Right cardiac atrium (tissue), 5 donors: Measurements from ENCODE around the gene TTC12. TPM values are rescaled to one million over a fixed set of nuclear protein-coding genes. Genes with fewer than 3 reads are reported as not detected.

Source experiments
- ATAC-seq, 2 donors: fragments of 200-7000 bp; cut with Tn5 transposase; one replicate each; pipeline versions ENCODE4 v1.8.0 to v1.9.1; 2020; ENCODE audit warnings: moderate library complexity in 2 of 2, mild to moderate bottlenecking in 1 of 2
- DNase-seq, 3 donors: peaks; one replicate each; pipeline ENCODE4 v3.0.0-alpha.2; 2020
- H3K27ac ChIP-seq: one replicate; pipeline ENCODE4 v1.5.1; 2013; ENCODE audit warnings: mild to moderate bottlenecking, low read length, control low read depth, moderate library complexity
- H3K27me3 ChIP-seq: one replicate; pipeline ENCODE4 v1.6.1; 2013; ENCODE audit not compliant: control insufficient read depth, insufficient read depth
- H3K4me1 ChIP-seq: one replicate; pipeline ENCODE4 v1.6.1; 2013; ENCODE audit warnings: low read length; ENCODE audit not compliant: control insufficient read depth, insufficient read depth
- H3K4me3 ChIP-seq: one replicate; pipeline ENCODE4 v1.5.1; 2013; ENCODE audit warnings: low read length, control low read depth
- H3K9me3 ChIP-seq: one replicate; pipeline ENCODE4 v1.6.1; 2013; ENCODE audit warnings: low read length; ENCODE audit not compliant: control insufficient read depth
- whole genome bisulfite sequencing: extraction: QIAGEN DNeasy Blood & Tissue Kit; methylation state at CpG from one replicate; pipeline ENCODE4 v1.1.7; 2013; 5-methylcytosine and 5-hydroxymethylcytosine counted together
- intact Hi-C, 4 donors: fragments of 100-400 bp; cut with DNase I; formaldehyde crosslinking; loops; one replicate each; pipeline versions ENCODE4 v1.11.0 to v1.14.0; 2022 to 2023
- polyA plus RNA-seq: library from polyadenylated mRNA; stranded (reverse); fragments of 200-250 nt; gene quantifications from one replicate; pipeline ENCODE4 v1.2.3, GENCODE V29; 2013
- total RNA-seq, 4 donors: library from RNA; stranded (reverse); fragmentation: NEBNext Ultra II Directional; extraction: Animal tissue kit (Norgen Biotek cat#: 25700); gene quantifications; one replicate each; pipeline ENCODE4 v1.2.1, GENCODE V29; 2021
- donor health status: healthy with polysubstance abuse.
- donor health status: DM: no; HTN: yes; CAD: no.
- donor health status: DM: no; HTN: no; CAD: no.
- donor health status: DM: no; HTN: yes; CAD: no; lungs with severe emphysema.
- donor health status: DM: yes; HTN: yes; CAD: no.

TTC12 gene
- total and polyA plus RNA-seq, 5 donors: 5.0 to 10.9 (median 5.4) TPM

DNA sequence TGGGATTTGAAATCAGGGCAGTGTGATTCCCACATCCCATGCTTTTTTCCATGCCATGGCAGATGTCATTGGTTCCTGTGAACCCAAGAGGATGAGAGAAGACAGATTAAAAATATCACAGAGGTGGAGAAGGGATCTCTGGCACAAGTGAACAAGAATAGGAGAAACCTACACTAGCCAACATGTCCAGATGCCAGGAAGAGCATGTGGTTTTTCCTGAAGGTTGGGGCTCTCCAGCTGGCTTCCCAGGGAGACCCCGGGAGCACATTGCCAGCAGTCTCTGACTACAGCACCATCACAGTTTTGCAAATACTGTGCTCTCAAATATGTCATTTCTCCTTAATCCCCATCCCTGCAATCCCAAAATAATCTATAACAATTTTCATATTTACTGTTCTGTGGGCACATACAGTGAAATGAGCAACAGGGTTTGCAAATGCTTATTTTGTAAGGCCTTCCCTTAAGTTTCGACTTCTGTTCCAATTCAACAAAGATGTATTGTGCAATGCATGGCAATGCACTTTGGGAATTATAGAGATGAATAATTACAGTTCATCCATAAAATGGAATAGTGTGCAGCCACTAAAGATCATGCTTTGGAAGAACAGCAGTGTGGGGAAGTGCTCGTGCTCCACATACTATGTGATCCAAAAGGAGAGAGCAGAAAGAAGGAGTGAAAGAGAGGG is 78.0 kb downstream of the TTC12 start:
- no peak for DNase-seq
- no peaks in the 10 kb centered on the region for H3K9me3 ChIP-seq
- ATAC-seq: no peak
- no peaks in the 10 kb centered on the region for H3K27me3 ChIP-seq
- intact Hi-C loops: no loop called here
- no peaks in the 10 kb centered on the region for H3K4me1 ChIP-seq
- WGBS: 75% methylated on average over 3 of the region's 3 CpGs
- no peak overlapping the region for H3K4me3 ChIP-seq
- no peak overlapping the region for H3K27ac ChIP-seq

DNA sequence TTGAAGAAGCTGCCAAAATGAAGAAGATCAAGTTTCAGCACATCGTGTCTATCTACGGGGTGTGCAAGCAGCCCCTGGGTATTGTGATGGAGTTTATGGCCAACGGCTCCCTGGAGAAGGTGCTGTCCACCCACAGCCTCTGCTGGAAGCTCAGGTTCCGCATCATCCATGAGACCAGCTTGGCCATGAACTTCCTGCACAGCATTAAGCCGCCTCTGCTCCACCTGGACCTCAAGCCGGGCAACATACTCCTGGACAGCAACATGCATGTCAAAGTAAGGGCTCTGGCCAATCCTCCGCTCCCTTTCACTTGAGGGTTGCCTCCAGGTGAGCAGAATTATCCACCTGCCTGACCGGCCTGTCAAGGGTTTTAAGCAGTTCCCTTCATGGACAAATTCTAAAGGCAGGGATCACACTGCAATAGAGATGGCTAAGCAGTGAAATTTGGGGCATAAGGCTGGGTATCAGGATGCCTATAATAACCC is 79.2 kb downstream of the TTC12 start:
- DNase-seq (no peak), ATAC-seq (no peak)
- Histone ChIP-seq H3K4me3 (no peak overlapping the region), H3K27me3 (no peaks in the 10 kb centered on the region), H3K27ac (no peak overlapping the region), H3K4me1 (no peaks in the 10 kb centered on the region), H3K9me3 (no peaks in the 10 kb centered on the region)
- intact Hi-C loops: no loop called here
- WGBS: 83% methylated on average over 8 of the region's 8 CpGs

DNA sequence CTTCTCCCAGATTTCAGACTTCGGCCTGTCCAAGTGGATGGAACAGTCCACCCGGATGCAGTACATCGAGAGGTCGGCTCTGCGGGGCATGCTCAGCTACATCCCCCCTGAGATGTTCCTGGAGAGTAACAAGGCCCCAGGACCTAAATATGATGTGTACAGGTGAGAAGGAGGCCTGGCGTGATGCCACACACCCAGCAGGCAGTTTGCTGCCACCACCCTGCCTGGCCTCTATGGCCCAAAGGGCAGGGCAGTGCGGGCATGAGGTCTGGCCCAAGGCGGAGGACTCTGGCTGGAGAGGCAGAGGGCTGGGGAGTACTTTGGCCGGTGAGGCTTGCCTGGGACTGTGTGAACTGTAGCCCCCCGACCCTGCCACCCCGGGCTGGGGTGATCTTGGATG is 80.5 kb downstream of the TTC12 start:
- ATAC-seq: no peak
- Histone ChIP-seq H3K27ac (no peak overlapping the region), H3K9me3 (no peaks in the 10 kb centered on the region), H3K4me1 (no peaks in the 10 kb centered on the region), H3K4me3 (no peak overlapping the region), H3K27me3 (no peaks in the 10 kb centered on the region)
- no peak for DNase-seq
- 94% methylated on average over 11 of the region's 11 CpGs for WGBS
- intact Hi-C loops: no loop called here

DNA sequence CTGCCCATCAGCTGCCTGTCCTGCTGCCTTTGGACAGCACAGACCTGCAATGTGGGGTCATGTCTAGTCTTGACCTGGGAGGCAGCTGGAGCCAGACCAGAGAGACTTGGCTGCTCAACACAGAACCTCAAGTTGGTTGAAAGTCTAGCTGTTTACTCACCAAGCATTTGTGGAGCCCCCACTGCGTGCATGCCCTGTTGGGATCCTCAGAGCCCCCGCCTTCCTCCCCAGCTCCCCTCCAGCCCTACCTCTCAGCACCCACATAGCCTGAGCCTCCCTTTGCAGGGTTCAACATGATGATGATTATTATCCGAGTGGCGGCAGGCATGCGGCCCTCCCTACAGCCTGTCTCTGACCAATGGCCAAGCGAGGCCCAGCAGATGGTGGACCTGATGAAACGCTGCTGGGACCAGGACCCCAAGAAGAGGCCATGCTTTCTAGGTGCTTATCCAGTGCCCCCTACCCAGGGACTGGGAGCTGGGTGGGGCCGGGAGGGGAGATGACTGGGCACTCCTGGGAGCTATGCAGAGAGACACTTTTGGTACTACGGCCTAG is 81.5 kb downstream of the TTC12 start:
- no peak overlapping the region for H3K4me3 ChIP-seq
- no peak overlapping the region for H3K27ac ChIP-seq
- no peaks in the 10 kb centered on the region for H3K4me1 ChIP-seq
- 93% methylated on average over 9 of the region's 9 CpGs for WGBS
- no peaks in the 10 kb centered on the region for H3K27me3 ChIP-seq
- intact Hi-C loops: no loop called here
- ATAC-seq: no peak
- no peak for DNase-seq
- no peaks in the 10 kb centered on the region for H3K9me3 ChIP-seq

DNA sequence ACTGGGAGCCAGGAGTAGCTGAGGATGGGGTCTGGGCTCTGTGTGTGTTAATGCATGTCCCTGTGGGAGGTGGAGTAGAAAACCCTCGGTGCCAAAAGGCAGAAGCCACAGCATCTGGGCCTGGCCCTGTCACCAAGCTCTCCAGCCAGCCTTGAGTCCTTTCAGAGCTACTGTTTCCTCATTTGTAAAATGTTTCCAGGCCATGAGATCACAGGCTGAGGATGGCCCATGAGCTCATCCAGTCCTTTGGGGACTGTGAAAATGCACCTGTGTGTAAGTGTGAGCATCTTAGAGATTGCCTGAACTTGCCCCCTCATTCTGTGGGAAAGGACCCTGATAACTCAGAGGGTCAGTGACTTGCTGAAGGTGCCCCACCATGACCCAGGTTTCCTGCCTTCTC is 82.3 kb downstream of the TTC12 start:
- WGBS: 67% methylated on average over 1 of the region's 1 CpG
- no peak for DNase-seq
- ATAC-seq: no peak

DNA sequence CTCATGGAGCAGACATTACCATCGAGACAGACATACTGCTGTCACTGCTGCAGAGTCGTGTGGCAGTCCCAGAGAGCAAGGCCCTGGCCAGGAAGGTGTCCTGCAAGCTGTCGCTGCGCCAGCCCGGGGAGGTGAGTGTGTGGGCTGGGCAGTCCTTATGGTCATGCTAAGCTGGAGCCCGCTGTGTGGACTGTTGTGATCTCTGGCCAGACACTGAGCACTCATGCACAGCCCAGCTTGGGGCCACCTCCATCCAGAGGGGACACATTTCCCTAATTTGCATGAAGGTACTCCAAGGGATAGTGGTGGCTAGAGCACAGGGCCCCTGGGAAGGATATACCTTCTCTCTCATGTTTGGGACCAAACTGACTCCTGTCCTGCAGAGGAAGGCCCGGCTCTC is 82.8 kb downstream of the TTC12 start:
- no peak overlapping the region for H3K4me3 ChIP-seq
- H3K27me3 ChIP-seq: no peaks in the 10 kb centered on the region
- no peak overlapping the region for H3K27ac ChIP-seq
- ATAC-seq (no peak), DNase-seq (no peak)
- H3K9me3 ChIP-seq: no peaks in the 10 kb centered on the region
- H3K4me1 ChIP-seq: no peaks in the 10 kb centered on the region
- WGBS: 70% methylated on average over 7 of the region's 7 CpGs
- intact Hi-C loops: no loop called here

More for the DNA sequence above, 82.3 kb downstream of the TTC12 start:
- Histone ChIP-seq H3K27me3 (no peaks in the 10 kb centered on the region), H3K27ac (no peak overlapping the region), H3K4me3 (no peak overlapping the region), H3K9me3 (no peaks in the 10 kb centered on the region), H3K4me1 (no peaks in the 10 kb centered on the region)
- intact Hi-C loops: no loop called here

DNA sequence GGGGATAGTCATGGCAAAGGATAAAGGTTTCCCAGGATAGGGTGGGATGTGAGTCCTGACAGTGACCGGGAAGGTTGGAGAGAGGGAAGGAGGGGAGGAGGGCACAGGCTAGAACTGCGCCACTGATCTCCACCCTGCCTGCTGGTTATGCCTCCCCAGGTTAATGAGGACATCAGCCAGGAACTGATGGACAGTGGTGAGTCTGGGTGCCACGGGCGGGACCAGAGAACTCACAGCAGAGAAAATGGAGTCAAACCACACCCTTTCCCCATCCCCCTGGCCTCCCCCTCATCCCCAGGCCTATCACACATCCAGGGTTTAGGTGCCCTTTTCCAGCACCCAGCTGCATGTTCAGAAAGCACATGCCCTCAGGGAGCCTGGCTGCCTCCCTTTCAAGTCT is 83.4 kb downstream of the TTC12 start:
- Histone ChIP-seq H3K9me3 (no peaks in the 10 kb centered on the region), H3K27me3 (no peaks in the 10 kb centered on the region), H3K27ac (no peak overlapping the region), H3K4me1 (no peaks in the 10 kb centered on the region), H3K4me3 (no peak overlapping the region)
- intact Hi-C loops: no loop called here
- ATAC-seq (no peak), DNase-seq (no peak)
- 93% methylated on average over 4 of the region's 4 CpGs for WGBS

DNA sequence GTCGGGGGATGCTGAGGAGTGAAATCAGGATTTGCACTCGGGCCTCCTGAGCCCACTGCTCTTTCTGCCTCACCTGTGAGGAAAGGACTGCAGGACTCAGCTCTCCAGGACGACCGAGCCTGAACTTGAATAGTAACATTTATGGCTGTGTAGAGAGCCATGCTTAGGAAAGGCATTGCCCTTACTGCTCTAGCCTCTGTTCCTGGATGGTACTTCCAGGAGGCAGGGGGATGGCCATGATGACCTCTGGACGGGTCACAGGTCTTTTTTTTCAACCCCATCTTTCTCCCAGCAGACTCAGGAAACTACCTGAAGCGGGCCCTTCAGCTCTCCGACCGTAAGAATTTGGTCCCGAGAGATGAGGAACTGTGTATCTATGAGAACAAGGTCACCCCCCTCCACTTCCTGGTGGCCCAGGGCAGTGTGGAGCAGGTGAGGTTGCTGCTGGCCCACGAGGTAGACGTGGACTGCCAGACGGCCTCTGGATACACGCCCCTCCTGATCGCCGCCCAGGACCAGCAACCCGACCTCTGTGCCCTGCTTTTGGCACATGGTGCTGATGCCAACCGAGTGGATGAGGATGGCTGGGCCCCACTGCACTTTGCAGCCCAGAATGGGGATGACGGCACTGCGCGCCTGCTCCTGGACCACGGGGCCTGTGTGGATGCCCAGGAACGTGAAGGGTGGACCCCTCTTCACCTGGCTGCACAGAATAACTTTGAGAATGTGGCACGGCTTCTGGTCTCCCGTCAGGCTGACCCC is 84.5 kb downstream of the TTC12 start:
- Histone ChIP-seq H3K4me1 (no peaks in the 10 kb centered on the region), H3K27ac (no peak overlapping the region), H3K27me3 (no peaks in the 10 kb centered on the region), H3K9me3 (no peaks in the 10 kb centered on the region), H3K4me3 (no peak overlapping the region)
- DNase-seq (no peak), ATAC-seq (no peak)
- WGBS: 87% methylated on average over 24 of the region's 24 CpGs
- intact Hi-C loops: no loop called here

DNA sequence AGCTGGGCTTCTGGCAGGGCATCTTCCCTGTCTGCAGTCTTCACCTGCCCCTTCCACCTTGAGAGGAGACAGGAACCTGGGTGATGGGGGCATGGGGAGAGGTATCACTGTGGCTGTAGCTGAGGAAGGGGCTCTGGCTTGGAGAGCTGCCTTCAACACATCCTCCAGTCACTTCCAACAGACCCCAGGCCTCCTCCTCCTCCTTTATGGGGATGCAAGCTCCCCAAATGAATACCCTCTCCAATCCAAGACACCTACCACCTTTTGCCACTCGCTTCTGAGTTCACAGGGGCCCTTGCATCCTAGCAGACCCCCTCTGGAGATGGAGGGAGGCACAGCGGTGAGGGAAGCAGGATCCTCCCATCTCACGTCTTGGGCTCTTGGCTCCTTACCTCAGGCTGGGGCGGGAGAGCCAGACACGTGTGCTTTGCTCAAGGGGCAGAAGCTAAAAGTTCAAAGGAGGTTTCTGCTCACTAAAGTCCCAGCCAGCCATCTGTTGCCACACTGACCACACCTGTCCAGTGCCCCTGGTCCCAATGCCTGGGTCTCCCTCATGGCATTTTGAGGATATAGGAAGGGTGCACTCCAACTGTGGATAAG is 86.3 kb downstream of the TTC12 start:
- WGBS: 64% methylated on average over 5 of the region's 5 CpGs

DNA sequence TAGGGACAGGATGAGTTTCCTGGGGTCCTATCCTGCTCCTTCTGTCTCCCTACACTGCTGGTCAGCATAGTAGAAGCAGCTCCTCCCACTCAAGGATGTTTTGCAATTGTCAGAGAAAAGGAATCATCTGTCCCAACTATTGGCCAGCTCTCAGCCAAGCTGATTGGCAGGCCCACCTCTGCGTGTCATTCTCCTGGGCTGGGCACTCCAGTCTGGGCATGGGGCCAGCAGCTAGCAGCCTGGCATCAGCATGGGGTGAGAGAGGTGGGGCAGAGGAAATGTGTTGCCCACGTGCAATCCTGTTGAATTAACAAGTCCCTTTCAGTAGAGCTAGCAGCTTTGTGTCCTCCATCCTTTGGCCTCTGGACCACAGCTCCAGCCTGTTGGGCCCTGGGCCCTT is 87.3 kb downstream of the TTC12 start:
- no peaks in the 10 kb centered on the region for H3K9me3 ChIP-seq
- intact Hi-C loops: no loop called here
- ATAC-seq (peak; percentile 87 to 92), DNase-seq (peak; percentile 75 to 92 (median 85))
- no peak overlapping the region for H3K27ac ChIP-seq
- H3K4me3 ChIP-seq: no peak overlapping the region
- no peaks in the 10 kb centered on the region for H3K27me3 ChIP-seq
- 25% methylated on average over 2 of the region's 2 CpGs for WGBS
- no peaks in the 10 kb centered on the region for H3K4me1 ChIP-seq

More for the DNA sequence above, 86.3 kb downstream of the TTC12 start:
- DNase-seq (no peak), ATAC-seq (no peak)
- intact Hi-C loops: no loop called here
- Histone ChIP-seq H3K9me3 (no peaks in the 10 kb centered on the region), H3K27ac (no peak overlapping the region), H3K4me1 (no peaks in the 10 kb centered on the region), H3K4me3 (no peak overlapping the region), H3K27me3 (no peaks in the 10 kb centered on the region)

DNA sequence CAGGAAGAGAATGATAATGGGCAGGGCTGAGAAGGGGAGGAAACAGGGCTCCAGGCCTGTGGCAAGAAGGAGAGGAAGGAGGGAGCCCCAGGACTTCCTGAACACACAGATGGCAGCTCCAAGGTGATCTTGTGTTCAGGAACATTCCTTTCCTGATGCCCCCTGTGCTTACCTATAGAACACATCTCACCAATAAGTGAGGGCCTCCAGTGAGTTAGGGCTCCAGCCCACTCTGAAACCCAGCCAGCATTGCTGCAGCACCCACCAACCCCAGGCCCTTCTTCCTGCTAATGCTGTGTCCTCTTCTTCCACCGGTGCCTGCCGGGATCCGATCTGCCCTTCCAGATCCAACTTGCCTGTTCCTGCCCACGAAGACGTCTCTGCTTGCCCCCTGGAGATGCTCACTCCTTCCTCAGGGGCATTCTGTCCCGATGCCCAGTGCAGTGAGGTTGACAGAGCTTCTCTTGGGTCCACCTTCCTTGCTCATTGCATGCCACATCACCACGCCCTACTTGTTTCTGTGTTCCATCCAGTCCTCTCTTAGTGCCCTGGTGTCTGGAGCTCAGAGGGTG is 90.6 kb downstream of the TTC12 start:
- no peak overlapping the region for H3K4me3 ChIP-seq

More for the DNA sequence above, 90.6 kb downstream of the TTC12 start:
- Histone ChIP-seq H3K27ac (no peak overlapping the region), H3K27me3 (no peaks in the 10 kb centered on the region), H3K9me3 (no peaks in the 10 kb centered on the region), H3K4me1 (no peaks in the 10 kb centered on the region)
- ATAC-seq: no peak
- 91% methylated on average over 7 of the region's 7 CpGs for WGBS
- DNase-seq: no peak
- intact Hi-C loops: no loop called here
